GM19395 (cell line): ENCODE data around the gene DENND6A.
A peak's percentile ranks its signal among the peaks of the same experiment; 100 is the strongest.
"Not testable (repeated sequence)": the region's sequence is repeated elsewhere in the genome, so short reads cannot be mapped to it uniquely, and the experiment has no call there.

Source experiments
- ATAC-seq: cut with Tn5 transposase; IDR thresholded peaks from one replicate; pipeline ENCODE4 v1.9.1; 2021; ENCODE audit warnings: mild to moderate bottlenecking, moderate library complexity; ENCODE audit not compliant: unreplicated experiment

The DENND6A gene

GRCh38 chr3:57637391-57637790 is 55.5 kb downstream of the DENND6A start:
- ATAC-seq = no peak

DNA sequence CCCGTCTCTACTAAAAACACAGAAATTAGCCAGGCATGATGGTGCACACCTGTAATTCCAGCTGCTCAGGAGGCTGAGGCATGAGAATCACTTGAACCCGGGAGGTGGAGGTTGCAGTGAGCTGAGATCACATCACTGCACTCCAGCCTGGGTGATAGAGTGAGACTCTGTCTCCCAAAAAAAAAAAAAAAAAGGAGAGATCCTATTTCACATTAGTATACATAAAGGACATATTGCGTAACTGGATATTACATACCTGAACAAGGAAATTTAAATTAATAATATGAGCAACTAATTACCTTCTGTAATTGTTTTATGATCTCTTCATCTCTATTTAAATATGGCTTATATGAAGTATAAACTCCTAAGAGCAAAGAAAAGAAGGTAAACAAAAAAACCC is 58.6 kb downstream of the DENND6A start:
- ATAC-seq = not testable (repeated sequence)

DNA sequence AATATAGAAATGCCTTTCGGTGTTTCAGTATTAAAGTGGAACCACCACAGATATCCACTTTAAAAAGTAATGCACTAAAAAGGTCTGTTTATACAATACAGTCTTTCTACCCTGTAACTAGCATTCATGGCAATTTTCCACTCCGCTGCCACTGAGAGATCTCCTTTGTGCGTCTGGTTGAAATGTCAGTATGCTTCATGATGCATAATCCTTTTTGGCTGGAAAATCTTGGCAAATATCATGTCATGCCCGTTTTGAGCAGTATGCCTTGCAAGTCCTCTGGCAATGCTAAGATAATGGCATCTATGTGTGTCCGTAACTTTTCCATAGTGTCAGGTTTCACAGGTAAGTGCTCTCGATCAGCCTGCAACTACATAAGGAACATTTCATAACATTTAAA is 64.9 kb downstream of the DENND6A start:
- no peak for ATAC-seq

GRCh38 chr3:57624801-57625200 is 68.1 kb downstream of the DENND6A start:
- no peak for ATAC-seq

DNA sequence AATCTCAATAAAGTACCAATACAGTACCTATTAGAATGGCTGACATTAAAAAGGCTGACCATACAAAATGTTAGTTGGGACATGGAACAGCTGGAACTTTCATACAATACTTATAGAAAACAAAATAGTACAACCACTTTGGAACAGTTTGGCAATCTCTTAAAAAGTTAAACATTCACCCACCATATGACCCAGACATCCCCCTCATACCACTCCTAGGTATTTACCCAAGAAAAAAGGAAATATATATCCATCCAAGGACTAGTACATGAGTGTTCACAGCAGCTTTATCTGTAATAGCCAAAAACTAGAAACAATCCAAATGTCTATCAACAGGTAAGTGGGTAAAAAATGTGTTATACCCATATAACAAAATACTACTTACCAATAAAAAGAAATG is 70.5 kb downstream of the DENND6A start:
- no peak for ATAC-seq

DNA sequence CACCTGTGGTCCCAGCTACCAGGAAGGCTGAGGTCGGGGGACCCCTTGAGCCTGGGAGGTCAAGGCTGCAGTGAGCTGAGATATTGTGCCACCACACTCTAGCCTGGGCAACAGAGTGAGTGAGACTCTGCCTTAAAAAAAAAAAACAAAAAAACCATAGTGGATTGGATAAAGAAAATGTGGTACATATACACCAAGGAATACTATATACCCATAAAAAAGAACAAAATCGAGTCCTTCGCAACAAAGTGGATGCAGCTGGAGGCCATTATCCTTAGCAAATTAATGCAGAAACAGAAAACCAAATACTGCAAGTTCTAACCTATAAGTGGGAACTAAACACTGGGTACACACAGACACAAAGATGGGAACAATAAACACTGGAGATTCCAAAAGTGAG is 75.1 kb downstream of the DENND6A start:
- no peak for ATAC-seq

DNA sequence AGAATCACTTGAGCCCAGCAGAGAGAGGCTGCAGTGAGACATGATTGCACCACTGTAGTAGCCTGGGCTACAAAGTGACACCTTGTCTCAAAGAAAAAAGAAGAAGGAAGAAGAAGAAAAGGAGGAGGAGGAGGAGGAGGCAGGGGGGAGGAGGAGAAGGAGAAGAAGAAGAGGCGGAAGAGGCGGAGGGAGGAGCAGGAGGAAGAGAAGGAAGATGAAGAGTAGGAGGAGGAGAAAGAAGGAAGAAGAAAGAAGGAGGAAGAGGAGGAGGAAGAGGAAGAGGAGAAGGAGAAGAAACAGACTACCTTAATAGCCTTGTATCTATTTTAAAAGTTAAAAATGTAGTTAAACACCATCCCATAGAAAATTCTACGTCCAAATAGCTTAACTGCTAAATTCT is 76.6 kb downstream of the DENND6A start:
- no peak for ATAC-seq

- ATAC-seq = not testable (repeated sequence)
Observed at GRCh38 chr3:57611870-57612269, 81.0 kb downstream of the DENND6A start.

- ATAC-seq = no peak
Observed at GRCh38 chr3:57605683-57606082, 87.2 kb downstream of the DENND6A start.

DNA sequence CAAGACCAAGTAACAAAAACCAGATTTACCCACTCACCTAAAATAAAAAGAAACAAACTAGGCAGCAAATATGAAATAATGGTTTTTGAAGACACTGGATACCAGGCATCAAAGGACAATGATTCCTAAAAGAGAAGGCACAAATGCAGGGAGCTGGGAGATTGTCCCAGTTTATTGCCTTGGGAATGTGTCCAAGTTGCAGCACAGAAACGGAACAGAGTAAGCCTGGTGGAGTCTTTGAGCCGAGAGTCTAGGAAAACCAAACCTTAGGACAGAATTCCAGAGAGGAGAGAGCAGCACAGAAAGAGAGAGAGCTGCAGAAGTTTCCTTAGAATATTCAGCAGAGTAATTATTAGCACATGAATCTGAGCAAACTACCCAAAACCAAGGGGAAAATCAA is 87.9 kb downstream of the DENND6A start:
- ATAC-seq = no peak

DNA sequence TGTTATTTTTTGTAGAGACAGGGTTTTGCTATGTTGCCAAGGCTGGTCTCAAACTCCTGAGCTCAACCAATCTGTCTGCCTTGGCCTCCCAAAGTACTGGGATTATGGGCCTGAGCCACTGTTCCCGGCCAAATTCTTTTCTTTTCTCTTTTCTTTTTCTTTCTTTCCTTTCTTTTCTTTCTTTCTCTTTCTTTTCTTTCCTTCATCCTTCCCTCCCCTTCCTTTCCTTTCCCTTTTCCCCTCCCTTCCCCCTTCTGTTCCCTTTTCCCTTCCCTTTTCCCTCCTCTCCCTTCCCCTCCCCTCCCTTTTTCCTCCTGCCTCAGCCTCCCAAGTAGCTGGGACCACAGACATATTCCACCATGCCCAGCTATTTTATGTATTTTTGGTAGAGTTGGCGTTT is 92.7 kb downstream of the DENND6A start:
- ATAC-seq = no peak

DNA sequence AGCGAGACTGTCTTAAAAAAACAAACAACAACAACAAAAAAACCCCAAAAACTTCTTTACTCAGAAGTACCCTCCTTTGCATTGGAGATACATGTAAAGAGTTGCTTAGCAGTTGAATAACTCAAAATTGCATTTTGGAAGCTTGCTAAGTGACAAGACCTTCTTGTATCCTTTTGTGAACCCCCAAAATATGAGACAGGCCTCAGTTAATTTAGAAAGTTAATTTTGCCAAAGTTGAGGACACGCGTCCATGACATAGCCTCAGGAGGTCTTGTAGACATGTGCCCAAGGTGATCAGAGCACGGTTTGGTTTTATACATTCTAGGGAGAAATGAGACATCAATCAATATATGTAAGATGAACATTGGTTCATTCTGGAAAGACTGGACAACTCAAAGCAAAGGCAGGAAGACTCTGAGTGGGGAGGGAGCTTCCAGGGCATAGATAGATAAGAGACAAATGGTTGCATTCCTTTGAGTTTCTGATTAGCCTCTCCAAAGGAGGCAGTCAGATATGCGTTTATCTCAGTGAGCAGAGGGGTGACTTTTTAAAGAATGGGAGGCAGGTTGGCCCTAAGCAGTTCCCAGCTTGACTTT is 94.0 kb downstream of the DENND6A start:
- ATAC-seq = no peak

GRCh38 chr3:57597127-57597923 is 95.6 kb downstream of the DENND6A start, which contains the start of gene ARF4:
Gene ARF4 (minus strand): TSS chr3:57597344. CDS start chr3:57597140, 204 bp downstream.
- ATAC-seq = peak; percentile 97

DNA sequence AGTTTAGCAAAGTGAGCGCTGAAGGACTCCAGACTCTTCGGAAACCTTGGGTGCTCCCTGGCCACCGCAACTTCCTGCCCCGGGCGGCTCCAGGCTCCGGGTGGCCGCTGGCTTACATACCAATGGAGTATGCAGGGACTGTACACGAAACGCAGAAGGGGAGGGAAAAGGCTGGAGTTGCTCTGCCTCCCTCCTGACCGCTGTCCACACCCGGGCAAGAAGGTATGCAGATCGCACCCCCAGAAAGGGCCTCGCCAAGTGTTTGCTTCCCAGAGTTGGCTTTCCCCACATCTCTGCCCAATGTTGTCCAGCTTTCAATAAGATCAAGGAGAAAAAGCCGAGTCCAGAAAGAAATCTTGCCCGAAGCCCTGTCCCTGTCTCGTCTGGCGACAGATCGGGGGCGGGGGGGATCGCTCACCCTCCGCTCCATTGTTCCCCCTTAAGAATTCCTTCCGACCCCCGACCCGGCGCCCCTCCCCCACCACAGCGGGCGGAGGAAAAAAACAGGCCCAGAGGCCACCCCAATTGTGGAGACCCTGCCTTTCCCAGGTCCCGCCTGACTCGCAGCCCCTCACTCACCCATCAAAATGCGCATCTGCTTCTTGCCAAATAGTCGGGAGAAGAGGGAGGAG is 96.3 kb downstream of the DENND6A start:
- ATAC-seq = no peak

DNA sequence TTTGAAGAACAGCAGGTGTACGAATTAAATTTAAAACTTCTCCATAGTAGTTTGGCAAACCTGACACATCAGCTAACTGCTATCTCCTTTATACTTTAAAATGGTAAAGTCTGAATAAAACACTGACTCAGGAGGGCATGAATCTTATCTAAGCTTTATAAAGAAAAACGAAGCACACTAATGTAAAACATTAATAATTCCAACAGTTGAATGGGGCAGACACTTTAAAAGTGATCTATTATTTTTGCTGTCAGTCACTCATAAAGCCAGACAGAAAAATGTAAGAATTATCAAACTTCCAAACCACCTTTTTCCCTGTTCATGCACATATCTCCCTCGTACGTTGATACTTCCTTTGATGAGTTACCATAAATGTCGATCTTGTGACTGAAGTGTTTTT is 98.3 kb downstream of the DENND6A start:
- no peak for ATAC-seq

DNA sequence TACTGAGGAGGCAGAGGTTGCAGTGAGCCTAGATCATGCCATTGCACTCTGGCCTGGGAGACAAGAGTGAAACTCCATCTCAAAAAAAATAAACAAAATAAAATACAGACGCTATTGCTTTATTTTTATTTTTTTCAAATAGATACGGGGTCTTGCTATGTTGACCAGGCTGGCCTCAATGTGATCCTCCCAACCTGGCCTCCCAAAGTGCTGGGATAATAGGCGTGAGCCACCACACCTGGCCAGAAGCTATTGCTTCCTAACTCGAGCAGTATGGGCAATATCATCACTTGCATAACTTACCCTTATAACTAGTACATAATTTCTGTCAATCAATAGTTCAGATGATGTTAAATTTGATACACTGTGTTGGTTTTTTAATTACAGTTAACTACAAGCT is 98.7 kb downstream of the DENND6A start:
- ATAC-seq = no peak

DNA sequence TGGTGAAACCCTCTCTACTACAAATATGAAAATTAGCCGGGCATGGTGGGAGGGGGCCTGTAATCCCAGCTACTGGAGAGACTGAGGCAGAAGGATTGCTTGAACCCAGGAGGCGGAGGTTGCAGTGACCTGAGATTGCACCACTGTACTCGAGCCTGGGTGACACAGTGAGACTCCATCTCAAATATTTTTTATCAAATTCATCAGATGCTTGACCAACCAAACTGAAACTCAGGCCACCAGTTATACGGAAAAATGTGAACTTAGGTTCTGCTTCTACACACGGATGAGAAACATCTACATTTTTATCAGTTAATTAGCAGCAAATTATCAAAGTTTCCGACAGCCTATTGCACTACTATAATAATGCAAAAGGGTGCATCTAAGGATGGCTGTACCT is 100.6 kb downstream of the DENND6A start:
- ATAC-seq = no peak

GRCh38 chr3:57587905-57588304 is 105.0 kb downstream of the DENND6A start:
- no peak for ATAC-seq

GRCh38 chr3:57586778-57587177 is 106.1 kb downstream of the DENND6A start:
- ATAC-seq = no peak

DNA sequence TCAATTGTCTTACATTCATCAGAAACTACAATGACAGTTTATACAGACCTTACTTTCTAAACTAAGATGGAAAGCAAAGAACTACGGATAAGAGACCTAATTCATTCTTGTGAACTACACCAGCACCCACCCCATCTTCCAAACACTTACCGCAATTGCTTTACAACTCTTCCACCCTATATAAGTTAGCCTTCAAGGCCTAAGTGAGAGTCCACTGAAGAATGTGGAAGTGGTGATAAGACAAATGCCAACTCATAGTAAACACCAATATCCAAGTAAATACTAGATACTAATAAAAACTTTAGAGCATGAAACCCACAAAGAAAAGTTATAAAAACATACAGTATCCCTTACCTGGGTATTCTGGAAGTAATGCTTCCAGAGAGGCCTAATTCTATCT is 109.3 kb downstream of the DENND6A start:
- ATAC-seq = no peak

DNA sequence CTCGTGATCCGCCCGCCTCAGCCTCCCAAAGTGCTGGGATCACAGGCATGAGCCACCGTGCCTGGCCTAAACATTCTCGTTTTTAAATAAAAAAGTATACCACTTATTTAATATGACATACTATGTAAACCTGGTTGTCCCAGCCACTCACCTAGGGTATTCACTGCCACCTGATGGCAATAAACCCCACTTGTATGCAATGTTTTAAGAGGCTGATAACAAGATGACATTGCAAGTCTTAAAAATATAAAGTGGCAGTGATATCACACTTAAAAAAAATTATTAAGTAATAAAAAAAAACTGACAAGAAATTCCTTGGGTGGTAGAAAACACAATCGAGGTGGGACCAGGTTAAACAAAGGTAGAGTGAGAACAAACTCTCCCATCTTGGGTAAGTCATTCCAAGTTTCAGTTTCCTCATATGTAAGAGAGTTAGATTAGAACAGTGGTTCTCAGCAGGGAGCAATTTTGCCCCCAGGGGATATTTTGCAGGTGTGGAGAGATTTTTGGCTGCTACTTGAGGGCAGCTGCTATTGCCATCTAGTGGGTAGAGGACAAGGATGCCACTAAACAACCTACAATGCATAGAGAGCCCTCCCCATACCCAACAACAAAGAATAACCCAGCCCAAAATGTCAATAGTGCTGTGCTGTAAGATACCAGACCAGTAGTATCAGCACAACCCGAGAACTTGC is 110.3 kb downstream of the DENND6A start:
- ATAC-seq = no peak

GRCh38 chr3:57577801-57578200 is 115.1 kb downstream of the DENND6A start:
- no peak for ATAC-seq
